NCI-H2227 treated with DMSO at 0.1 percent for 48 hours (cell line): ENCODE measurements around the gene GABRR2.

ENCODE experiments used
- DNase-seq: peaks from one replicate; lab custom pipeline; 2025; lab: John Stamatoyannopoulos, UW

The GABRR2 gene

GRCh38 chr6:89315249-89315885 is at the start of gene GABRR2:
Gene GABRR2, minus strand, starts transcription at chr6:89315299. Its CDS starts 134 bp downstream, at chr6:89315165.
- no peak for DNase-seq

DNA sequence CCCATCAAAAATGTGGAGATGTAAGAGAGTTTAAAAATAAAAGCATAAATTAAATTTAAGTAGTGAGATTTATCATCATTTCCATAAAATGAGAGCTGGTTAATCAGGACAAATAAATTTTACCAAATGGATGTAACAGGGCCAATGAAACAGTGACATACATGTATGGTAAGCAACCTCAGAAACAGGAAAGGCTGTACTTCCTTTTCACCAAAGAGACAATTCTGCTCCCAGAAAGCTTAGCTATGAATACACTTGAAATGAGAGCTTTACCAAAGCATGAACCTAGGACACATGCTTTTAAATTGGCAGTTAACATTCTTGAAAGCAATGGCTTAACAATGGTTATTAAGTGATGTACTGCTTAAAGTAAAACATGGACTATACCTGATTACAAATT is 49.5 kb upstream of the GABRR2 start:
- no peak for DNase-seq

DNA sequence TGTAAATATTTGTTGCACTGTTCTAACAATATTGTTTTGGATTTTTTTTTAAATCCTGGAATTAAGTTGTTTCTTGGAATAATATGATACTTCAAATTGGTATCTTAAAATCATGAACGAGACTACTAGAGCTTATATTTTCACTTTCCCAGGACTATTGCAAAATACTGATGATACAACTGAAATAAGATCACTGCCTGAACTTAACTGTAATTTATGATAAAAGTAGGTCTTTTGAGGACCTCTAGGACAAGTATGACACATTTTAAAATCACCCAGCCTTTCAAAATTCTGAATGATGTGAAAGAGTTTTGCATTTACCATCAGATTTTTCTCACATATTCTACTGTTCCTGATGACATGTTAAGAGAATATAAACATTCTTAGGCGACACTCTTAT is 46.1 kb upstream of the GABRR2 start:
- DNase-seq: no peak

- DNase-seq: no peak
Measured at GRCh38 chr6:89360415-89360999, 45.4 kb upstream of the GABRR2 start.

DNA sequence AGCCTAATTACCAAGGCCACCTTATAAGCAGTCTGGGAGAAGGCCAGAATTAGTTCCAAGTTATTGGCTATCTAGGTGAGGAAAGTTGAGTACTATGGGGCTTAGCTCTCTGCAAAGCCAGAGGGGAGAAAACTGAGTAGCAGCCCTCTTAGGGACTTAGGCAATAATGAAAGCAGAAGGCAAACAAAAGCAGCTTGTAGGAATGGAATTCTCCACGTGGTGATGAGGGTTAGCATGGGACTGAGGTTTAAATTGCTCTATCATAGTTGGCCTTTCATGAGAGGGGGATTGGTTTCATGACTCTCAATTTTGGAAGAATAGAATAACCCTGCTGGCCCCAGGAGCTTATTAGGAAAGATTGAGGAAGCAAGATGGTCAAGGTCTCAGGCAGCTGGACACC is 44.5 kb upstream of the GABRR2 start:
- DNase-seq: no peak

- no peak for DNase-seq
Measured at GRCh38 chr6:89357390-89357789, 42.3 kb upstream of the GABRR2 start.

DNA sequence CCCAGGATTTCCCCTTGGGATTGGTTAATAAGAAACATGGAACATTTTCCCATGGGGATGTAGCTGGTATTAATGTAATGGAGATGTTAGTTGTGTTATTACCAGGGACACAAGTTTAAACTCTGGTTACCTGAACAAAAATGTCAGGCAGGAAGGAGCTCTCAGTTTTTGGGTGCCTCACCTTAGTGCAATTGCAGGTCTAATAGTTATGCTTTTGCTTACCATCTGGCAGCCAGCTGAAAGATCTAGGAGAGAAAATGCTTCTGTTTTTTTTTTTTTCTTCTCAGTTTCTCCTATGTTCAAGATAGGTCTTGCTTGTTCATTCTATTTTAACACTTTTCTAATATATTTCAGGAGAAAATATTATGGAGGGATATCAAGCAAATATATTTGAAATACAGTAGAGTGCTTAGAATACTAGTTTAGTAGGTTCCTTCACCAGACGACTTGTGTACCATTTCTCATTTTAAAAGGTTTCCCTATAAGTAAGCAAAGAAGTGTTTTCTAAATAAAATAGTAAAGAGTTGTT is 41.6 kb upstream of the GABRR2 start:
- DNase-seq: no peak

DNA sequence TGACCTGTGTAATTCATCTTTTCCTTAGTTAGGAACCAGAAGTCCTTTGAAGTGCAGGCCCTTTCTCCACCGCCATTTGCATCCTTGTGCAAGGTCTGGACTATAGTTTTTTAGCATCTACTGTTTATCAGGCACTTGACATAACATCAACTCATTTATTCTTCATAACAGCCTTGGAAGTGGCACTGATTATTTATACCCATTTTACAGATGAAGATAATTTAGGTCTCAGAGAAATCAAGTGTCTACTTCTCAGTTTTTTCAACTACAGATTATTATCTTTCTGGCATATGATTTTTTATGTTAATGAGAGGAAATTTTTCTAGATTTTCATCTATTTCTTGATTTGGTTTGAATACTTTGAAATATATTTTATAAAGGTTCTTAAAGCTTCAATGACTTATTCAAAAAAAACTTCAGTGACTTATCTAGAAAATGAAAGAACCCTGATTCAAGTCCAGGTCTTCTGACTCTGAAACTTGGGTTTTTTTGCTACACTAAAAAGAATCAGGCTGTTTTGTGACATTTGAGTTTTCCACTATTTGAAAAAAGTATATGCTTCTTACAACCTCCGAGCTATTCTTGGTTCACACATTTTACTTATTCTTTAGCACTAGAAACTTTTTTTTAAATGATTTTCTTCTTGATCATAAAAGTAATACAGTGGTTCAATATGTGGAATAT is 40.6 kb upstream of the GABRR2 start:
- no peak for DNase-seq

- no peak for DNase-seq
Measured at GRCh38 chr6:89353702-89354392, 38.7 kb upstream of the GABRR2 start.

GRCh38 chr6:89353118-89353556 is 38.0 kb upstream of the GABRR2 start:
- DNase-seq: peak; percentile 57

DNA sequence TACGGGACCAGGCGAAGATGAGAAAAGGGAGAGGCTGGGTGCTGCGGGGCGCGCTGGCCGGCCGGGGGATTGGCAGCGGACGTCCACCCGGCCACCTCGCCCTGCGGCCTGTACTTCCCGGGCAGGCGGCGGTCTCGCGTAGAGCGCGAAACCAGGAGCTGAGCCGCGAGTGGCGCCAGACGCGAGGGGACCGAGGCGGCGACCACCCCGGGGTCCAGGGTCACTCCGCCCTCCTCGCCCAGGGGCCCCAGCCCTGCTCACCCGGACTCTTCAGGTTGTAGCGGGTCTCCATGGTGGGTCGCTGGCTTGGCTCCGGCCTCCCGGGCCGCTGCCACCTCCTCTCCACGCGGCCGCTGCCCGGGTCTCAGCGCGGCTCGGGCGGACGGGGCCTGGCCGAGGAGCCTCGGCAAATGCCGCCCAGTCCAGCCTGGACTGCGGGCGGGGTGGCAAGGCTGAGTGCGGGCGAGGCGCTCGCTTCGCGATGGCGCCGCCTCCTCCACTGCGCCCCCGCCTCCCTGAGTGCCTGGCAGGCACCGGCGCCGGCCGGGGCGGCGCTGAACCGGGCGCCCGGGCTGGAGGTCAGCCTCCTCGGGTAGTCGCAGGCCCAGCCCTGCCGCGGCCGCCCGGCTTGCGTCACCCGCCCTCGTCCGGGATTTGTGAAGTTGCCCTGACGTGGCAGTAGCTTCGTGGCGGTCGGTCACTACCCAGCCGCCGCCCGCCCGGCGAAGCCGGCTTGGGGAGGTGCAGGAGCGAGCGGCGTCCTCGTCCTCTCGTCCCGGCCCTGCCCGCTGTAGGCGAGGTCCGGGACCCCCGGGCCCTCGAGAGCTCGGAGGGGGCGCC is 37.4 kb upstream of the GABRR2 start, which contains the start of gene UBE2J1:
Gene UBE2J1 (minus strand): TSS at position 445 of the 840 bp plus-strand sequence. CDS start 153 bp downstream, at position 292.
- peak; percentile 83 for DNase-seq

GRCh38 chr6:89351671-89352277 is 36.7 kb upstream of the GABRR2 start:
- peak; percentile 33 for DNase-seq

- DNase-seq: no peak
Measured at GRCh38 chr6:89350281-89350966, 35.3 kb upstream of the GABRR2 start.

DNA sequence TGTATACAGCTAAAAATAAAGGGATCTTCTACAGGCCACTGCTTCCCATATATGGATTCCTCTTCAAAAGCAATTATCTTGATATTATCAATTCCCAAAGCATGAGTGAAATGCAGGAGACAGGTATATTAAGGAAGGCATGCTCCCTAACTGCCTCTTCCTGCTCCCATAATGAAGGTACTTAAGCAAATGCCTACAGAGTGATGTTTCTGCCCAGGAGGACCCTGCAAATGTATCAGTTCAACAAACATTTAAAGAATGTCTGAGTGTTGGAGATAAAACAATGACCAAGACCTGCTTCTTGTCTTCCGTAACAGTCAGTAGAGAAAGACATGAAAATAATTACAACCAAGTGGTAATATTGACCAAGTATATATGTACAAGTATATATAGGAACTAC is 33.3 kb upstream of the GABRR2 start:
- DNase-seq: no peak

DNA sequence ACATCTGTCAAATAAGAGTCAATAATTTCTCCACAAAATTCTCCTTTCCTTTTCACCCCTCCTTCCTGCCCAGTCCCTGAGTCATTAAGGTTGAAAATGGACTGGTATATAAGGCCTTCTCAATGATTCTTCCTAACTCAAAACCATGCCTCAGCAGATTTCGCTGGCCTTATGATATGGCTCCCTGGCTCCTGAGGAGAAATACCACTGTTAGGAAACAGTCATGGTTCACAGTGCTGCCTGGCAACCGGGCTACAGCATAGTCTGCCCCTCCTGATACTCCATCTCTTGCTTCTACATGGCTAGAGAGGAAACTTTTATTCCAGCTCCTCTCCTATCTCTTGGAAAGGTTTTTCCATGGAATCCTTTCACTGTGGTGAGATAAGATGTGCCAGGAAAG is 32.7 kb upstream of the GABRR2 start:
- DNase-seq: no peak

GRCh38 chr6:89346433-89346832 is 31.3 kb upstream of the GABRR2 start:
- DNase-seq: no peak

GRCh38 chr6:89339565-89339964 is 24.5 kb upstream of the GABRR2 start:
- DNase-seq: no peak

- DNase-seq: no peak
Measured at GRCh38 chr6:89335164-89335563, 20.1 kb upstream of the GABRR2 start.

GRCh38 chr6:89330910-89331309 is 15.8 kb upstream of the GABRR2 start:
- no peak for DNase-seq

GRCh38 chr6:89328976-89329375 is 13.9 kb upstream of the GABRR2 start:
- no peak for DNase-seq
